Measurements from ENCODE around the gene DNAJC17.

The DNAJC17 gene

DNA sequence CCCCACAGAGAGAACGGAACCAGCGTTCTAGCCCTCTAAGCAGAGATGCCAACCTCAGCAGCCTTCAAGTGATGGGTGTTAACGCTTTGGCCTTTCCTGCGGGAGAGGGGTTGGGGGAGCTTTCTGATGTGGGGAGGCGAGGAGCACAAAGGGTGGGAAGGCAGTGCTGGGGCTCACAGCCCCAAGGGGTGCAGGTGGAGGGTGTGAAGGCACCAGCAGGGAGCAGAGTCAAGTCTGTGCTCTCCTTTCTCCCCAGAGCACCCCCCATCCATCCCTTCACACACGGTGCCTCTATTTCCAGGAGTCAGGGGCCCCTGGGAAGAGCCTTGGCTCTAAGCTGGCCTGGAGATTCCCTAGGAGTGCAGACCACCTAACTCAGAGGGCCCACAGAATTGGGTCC lies 33.4 kb downstream of the DNAJC17 start:
- TF ChIP-seq, protein P1, sequence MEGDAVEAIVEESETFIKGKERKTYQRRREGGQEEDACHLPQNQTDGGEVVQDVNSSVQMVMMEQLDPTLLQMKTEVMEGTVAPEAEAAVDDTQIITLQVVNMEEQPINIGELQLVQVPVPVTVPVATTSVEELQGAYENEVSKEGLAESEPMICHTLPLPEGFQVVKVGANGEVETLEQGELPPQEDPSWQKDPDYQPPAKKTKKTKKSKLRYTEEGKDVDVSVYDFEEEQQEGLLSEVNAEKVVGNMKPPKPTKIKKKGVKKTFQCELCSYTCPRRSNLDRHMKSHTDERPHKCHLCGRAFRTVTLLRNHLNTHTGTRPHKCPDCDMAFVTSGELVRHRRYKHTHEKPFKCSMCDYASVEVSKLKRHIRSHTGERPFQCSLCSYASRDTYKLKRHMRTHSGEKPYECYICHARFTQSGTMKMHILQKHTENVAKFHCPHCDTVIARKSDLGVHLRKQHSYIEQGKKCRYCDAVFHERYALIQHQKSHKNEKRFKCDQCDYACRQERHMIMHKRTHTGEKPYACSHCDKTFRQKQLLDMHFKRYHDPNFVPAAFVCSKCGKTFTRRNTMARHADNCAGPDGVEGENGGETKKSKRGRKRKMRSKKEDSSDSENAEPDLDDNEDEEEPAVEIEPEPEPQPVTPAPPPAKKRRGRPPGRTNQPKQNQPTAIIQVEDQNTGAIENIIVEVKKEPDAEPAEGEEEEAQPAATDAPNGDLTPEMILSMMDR (IDR thresholded peaks at IDR 0.05; ENCODE audit: low read depth, low read length, missing control alignments): no peak
- no peak for DNase-seq (ENCODE audit: low read depth)

DNA sequence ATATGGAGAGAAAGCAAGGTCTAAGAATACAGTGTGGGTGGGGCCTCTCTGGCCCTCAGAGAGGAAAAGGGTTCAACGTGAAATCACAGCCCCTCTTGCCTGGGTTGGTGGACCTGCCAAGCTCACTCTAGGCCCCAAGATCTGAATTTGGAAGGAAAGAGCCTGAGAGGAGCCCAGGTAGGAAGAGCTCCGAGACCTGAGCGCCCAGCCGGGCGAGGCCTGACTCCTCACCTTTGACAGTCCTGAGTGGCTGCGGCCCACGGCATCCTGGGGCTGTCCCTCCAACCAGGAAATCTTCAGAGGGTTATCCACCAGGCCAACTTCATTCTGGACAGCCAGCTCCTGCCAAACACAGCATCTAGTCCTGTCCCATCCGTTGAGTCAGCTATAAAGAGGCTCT lies 33.8 kb downstream of the DNAJC17 start:
- TF ChIP-seq, protein P1 (IDR thresholded peaks at IDR 0.05; ENCODE audit: low read depth, low read length, missing control alignments): no peak
- no peak for DNase-seq (ENCODE audit: low read depth)
- no peak overlapping the region for H3K4me3 ChIP-seq (ENCODE audit: low read depth, low read length)

More for the DNA sequence above, 33.4 kb downstream of the DNAJC17 start:
- H3K4me3 ChIP-seq (ENCODE audit: low read depth, low read length): no peak overlapping the region

DNA sequence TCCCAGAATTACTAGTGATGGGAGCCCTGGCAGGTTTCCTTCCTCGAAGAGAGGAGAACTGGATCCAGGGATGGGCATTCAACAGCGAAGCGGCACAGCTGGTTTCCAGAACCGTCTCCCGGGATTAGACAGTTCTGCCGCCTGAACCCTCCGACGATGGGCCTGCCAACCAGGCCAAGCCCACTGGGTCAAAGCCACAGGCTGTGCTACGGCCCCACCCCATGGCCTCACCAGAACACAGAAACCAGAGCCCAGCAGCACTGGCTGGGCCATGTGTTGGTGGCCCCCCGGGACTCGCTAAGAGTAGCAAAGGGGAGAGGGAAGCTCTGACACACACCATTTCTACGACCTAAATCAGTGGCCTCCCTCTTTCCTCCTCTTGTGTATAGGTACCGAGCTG lies 35.3 kb downstream of the DNAJC17 start:
- TF ChIP-seq, protein P1 (IDR thresholded peaks at IDR 0.05; ENCODE audit: low read depth, low read length, missing control alignments): no peak
- no peak overlapping the region for H3K4me3 ChIP-seq (ENCODE audit: low read depth, low read length)
- DNase-seq (ENCODE audit: low read depth): no peak

DNA sequence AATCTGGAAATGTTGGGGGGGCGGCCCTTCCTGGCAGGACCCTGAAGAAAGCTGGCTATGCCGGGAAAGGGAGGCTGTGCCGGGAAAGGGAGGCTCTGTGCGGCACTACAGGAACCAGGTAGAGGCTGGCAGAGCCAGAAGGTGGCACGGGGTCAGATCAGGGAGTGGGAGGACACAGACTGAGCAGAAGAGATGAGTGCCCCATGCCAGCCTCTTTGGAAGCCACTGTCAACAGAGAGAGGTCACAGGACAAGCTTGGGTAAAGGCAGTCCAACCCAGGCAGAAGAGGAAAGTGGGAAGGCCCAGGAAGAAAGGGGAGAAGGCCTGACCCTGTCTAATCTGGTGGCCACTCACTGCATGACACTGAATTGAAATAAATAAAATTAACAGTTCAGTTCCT lies 36.0 kb downstream of the DNAJC17 start:
- TF ChIP-seq, protein P1 (IDR thresholded peaks at IDR 0.05; ENCODE audit: low read depth, low read length, missing control alignments): no peak
- no peak for DNase-seq (ENCODE audit: low read depth)
- no peak overlapping the region for H3K4me3 ChIP-seq (ENCODE audit: low read depth, low read length)

DNA sequence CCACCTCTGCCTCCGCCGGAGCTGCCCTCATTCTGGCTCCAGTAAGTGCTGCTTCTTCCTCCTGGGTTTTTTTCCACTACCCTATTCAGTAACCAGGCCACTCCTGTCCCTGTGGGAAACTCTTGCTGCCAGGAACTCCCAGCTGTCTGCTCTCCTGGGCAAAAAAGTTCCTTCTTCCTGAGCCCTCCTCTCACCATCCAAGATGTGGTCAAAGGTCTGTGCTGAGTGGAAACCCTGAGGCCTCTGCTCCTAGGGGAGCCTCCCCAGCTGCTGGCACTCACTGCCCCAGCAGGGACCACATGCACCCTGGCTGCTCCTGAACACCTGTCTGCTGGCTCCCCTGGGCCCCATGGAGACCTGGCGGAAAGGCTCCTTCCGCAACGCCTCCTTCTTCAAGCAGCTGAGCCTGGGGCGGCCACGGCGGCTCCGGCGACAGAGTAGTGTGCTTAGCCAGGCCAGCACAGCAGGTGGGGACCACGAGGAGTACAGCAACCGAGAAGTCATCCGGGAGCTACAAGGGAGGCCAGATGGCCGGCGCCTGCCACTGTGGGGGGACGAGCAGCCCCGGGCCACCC lies 37.0 kb downstream of the DNAJC17 start:
- DNase-seq (ENCODE audit: low read depth): no peak
- TF ChIP-seq, protein P1 (IDR thresholded peaks at IDR 0.05; ENCODE audit: low read depth, low read length, missing control alignments): no peak
- H3K4me3 ChIP-seq (ENCODE audit: low read depth, low read length): no peak overlapping the region

DNA sequence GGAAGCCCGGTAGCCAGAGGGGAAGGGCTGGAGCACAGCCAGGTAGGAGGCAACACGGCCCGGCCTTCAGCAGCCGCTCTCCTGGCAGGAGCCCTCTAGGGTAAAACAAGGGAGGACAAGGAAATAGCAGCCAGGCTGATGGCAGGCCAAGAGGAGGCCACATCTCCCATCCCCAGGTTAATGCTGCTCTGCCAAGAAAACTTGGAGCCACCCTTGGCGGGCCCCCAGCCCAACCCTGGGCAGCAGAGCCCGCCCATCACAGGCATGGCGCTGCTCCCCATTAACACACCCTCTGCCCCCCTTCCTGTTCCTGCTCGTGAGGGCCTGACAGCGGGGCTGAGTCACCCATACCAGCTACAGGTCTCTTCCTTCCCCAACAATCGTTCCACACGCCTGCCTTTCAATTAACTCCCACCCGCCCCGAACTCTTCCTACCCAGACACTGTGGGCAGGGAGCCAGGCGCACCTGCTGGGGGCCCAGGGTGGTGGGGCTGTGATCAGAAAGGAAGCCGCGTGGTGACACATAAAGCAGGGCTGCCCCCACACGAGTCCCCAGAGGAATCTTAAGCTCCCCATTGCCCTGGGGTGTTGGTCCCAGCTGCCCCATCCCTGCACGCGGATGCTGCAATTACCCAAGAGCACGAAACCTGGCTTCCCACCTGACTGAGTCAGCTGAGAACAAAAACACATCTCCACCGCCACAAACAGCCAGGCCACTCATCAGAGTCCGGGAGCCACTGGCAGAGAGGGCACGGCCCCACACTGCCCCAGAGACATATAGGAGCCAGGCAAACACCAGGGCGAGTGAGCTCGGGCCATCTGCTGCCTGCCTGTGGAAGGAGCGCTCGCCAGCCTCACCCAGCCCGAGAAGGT lies 37.8 kb downstream of the DNAJC17 start, which contains the start of gene C15orf62:
TSS of gene C15orf62 (plus strand) at position 707 of the 873 bp plus-strand sequence. CDS start 516 bp downstream, outside the sequence.
- TF ChIP-seq, protein P1 (IDR thresholded peaks at IDR 0.05; ENCODE audit: low read depth, low read length, missing control alignments): no peak
- H3K4me3 ChIP-seq (ENCODE audit: low read depth, low read length): peak within 1 kb of the TSS; percentile 26
- DNase-seq (ENCODE audit: low read depth): no peak

Measured in GM12864 (cell line).